K562 treated with DMSO at 1 percent for 48 hours (cell line): ENCODE data around the gene EPHA7. TPM values are rescaled to one million over a fixed set of nuclear protein-coding genes. Genes with fewer than 3 reads are reported as not detected.

Experiments used
- total RNA-seq: library from RNA; unstranded; fragments of 300-600 nt; gene quantifications from 2 replicates; pipeline ENCODE4 v1.2.3, GENCODE V29; 2022; ENCODE audit warnings: low replicate concordance; ENCODE audit errors: extremely low read depth

Gene EPHA7
- not detected in 2 replicates for total RNA-seq

GRCh38 chr6:93419304-93420162 is at the start of gene EPHA7:
Gene EPHA7, minus strand, starts transcription at chr6:93419559. Its CDS starts 218 bp downstream, at chr6:93419341.

